HK-2 (cell line): Measurements from ENCODE around the gene CTDSPL2.
"Not testable (repeated sequence)": the region's sequence is repeated elsewhere in the genome, so short reads cannot be mapped to it uniquely, and the experiment has no call there.

Source experiments
- DNase-seq: peaks from one replicate; pipeline ENCODE4 v3.0.0-alpha.2; 2018; ENCODE audit not compliant: unreplicated experiment

Gene CTDSPL2

DNA sequence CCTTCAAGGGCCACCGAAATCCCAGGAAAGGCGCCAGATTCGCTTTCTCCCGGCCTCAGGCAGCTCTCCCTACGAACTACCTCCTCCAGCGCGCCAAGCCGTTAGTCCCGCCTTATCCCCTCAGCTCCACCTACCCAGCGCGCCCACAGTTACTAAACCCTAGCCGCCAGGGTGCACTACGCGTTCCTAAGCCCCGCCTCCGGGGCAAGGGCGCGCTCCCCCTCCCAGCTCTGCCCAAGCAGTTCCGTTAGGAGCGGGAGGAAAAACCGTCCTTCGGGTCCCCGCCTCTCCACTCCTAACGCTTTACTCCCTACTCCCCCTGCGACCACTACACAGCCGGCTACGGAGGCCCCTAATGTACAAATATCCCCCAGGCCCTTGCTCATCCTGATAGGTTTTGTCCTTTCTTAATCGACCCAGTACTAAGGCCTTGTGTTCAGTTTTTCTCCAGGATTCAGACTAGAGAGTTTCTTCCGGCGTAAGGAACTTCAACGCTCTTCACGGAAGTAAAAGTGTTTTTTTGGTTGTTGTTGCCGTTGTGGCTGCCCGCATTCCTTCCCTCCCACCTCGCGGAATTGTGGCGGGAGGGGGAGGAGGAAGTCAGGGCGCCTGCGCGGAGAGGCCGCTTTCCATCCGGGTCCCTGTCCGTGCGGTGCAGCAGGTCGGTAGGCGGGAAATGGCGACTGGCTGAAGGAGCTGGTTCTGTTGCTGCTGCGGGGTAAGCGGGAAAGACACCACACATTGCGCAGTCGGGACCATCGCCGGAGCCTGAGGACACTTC, at the start of gene CTDSPL2:
Gene CTDSPL2 (plus strand): TSS at position 655 of the 781 bp plus-strand sequence. CDS start 31,386 bp downstream, outside the sequence.
- peak; percentile 94 for DNase-seq

GRCh38 chr15:44381236-44381635, 46.2 kb upstream of the CTDSPL2 start:
- no peak for DNase-seq

- no peak for DNase-seq
Observed at GRCh38 chr15:44385344-44385942, 42.0 kb upstream of the CTDSPL2 start.

GRCh38 chr15:44394062-44394461, 33.4 kb upstream of the CTDSPL2 start:
- DNase-seq: no peak

DNA sequence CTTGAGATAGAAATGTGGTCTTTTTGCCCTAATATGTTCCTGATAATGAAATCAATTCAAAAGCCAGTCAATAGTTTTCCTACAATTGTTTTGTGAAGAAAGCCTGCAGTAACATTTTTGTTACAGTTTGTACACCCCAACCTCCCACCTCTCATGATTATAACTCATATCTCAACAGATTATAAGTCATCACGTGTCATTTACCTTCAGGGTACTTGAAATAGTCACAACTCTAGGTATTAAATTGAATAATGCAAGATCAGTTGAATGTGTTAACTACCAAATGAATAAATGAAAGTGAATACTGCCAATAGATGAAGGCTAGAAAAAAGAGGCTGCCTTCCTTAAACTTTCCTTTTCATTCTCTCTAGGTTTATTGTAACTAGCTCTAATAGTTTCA, 32.9 kb upstream of the CTDSPL2 start:
- DNase-seq: no peak

DNA sequence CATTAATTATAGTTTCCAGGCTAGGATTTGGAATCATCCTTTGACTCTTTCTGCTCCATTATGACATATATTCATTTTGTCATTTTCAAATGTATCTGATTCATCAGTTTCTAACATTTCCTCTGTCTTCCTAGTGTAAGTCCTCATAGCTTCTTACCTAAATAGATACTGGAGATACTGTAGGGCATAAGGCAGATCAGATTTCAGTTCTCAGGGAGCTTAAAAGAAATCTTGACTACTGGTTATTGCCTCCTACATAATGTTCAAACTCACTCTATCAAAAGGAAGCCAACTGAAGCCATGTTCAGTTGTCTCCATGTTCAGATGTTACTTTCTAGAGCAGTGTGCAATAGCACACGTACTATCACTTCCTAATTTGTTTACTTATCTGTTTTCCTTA, 29.6 kb upstream of the CTDSPL2 start:
- no peak for DNase-seq

DNA sequence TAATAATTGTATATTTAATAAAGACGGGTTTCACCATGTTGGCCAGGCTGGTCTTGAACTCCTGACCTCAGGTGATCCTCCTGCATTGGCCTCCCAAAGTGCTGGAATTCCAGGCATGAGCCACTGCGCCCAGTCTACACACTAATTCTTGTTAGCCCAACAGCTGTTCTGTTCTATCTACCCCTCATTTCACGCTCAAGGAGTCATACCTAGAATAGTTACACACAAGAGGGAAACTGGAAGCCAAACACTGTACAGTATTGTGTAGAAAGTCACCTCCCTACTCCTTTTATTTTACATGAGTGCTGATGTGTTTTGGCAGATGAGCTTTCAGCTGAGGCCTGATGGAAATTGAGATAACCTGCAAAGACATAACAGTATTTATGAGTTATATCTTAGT, 13.4 kb upstream of the CTDSPL2 start:
- no peak for DNase-seq

DNA sequence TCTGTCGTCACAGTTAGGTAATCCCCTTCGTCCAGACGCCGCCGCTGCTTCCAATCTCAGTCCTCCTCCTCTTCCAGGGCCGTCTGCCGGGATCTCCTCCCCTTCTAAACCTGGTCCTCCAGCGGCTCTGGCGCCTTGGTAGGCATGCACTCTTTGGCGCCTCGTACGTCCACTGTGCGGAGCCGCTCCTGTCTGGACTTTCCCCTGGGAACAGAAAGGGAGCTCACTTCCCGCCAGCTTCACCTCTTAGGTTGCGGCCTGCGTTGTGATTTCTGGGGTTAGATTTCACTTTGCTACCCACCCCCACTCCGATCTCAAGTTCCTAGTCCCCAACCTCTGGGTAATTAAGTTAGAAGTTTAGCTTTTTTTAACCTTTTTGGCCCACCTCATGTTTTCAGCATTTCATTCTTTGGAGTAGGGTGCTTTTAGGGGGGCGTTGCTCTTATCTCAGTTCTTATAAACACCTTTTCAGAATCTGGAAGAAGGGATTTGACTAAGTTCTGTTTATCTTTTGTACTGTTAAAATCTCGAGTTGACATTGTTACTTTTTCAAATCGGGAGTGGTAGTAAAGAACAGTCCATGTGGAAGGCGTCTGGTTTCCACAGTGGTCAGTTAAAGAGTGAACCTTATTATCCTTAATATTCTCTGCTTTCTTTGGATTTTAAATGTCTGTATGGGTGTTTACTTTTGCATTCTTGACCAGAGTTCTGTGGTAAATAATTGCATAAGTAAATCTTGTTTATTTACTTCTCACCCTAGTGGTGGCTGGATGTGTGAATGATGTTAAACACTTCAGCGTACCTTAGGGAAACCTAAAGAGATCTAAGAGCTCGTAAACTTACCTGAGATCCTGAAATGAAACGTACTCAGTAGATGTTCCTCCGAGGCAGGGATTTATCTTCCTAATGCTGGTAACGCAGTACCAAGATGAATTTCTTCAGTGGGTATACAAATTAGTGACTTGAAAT, 611 bp downstream of the CTDSPL2 start:
- no peak for DNase-seq

DNA sequence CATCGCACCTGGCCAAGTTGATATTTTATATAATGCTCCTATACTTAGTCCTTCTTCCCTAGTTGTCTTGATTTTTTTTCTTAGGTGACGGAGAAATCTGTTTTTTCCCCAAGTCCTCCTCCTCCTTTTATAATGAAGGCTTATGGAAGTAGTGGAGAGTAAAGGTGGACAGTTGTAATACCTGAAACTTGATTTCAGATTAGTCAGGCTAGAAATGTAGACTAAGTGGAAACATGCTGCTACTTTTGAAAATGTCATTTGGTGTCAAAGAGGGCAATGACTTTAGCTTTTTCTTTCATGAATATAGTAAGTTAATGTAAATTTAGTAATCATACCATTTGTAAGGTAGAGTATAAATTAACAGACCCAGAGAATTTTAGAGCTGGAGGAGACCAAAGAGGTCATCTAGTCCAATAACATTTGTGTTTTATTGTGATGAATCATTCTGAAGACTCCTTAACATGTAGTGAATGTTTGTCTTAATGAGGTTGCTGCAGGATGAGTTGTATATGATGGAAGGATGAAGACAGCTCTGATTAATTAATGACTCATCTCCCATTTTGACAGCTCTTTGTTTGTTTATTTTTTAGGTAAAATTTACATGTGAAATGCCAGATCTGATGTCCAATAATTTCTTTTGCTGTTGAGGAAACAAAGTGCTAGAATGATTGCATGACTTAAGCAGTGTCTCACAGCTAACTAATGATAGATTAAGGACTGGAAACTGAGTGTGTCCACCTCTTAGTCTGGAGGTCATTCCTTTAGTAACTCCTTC, 8.7 kb downstream of the CTDSPL2 start:
- DNase-seq: no peak

DNA sequence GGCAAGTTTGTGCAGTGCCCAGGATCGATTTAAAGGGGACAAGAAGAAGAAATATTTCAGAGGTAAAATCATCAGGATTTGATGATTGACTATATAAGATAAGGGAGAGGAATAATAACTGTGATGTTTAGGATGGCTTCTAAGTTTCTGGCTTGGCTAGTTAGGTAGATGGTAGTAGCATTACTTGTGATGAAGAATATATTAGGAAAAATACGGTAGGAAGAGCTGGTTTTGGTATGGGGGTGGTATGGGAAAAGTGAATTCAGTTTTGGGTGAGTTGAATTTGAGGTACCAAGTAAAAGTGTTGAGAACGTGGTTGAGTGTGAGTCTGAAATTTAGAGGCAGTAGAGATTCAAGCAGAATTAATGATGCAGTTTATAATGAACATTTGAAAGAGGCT, 11.0 kb downstream of the CTDSPL2 start:
- DNase-seq: no peak

- no peak for DNase-seq
Observed at GRCh38 chr15:44441095-44441501, 13.7 kb downstream of the CTDSPL2 start.

DNA sequence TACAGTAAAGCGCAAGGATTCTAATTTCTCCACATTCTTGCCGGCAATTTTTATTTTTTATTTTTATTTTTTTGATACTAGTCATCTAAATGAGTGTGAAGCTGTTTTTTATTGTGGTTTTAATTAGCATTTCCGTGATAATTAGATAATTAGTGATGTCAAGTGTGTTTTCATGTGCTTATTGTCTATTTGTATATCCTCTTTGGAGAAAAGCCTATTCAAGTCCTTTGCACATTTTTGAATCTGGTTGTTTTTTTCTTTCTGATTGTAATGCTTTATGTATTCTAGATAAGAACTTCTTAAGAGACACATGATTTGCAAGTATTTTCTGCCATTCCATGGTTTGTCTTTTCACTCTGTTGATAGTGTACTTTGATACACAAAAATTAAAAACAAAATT, 16.1 kb downstream of the CTDSPL2 start:
- DNase-seq: no peak

GRCh38 chr15:44447772-44448376, 20.4 kb downstream of the CTDSPL2 start:
- DNase-seq: no peak

DNA sequence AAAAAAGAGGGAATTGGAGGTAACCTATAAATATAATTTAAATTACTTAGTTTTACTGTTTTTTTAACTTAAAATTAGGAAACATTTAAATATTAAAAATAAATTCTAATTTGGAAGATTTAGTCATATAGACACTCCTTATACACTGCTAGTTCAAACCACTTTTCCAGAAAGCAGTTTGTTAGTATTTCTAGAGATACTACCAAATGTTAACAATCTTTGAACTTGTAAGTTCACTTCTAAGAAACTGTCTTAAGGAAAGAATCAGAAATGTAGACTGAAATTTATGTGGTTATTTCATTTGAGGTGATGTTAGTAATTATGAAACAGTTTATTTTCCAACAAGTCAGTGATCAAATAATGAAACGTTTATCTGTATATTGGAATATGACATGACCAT, 22.7 kb downstream of the CTDSPL2 start:
- no peak for DNase-seq

- not testable (repeated sequence) for DNase-seq
Observed at GRCh38 chr15:44453578-44454283, 26.3 kb downstream of the CTDSPL2 start.

GRCh38 chr15:44458429-44458828, 31.0 kb downstream of the CTDSPL2 start:
- DNase-seq: no peak

DNA sequence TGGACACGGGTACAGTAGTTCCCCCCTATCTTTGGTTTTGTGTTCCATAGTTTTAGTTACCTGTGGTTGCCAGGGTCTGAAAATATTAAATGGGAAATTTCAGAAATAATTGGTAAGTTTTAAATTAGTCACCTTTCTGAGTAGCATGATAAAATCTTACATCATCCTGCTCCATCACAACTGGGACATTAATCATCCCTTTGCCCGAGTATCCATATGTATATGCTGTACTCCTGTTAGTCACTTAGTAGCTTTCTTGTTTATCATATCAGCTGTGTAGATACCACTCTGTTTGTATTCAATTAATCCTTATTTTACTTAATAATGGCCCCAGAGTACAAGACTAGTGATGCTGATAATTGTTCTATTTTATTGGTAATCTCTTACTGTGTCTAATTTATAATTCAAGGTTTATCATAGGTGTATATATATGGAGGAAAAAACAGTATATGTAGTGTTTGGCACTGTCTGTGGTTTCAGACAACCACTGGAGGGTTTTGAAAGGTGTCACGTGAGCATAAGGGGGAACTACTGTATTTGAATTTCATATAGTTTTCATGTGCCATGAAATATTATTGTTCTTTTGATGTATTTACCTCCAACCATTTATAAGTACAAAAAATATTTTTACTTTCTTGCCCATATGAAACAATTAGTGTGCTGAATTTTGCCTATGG, 41.4 kb downstream of the CTDSPL2 start:
- no peak for DNase-seq

DNA sequence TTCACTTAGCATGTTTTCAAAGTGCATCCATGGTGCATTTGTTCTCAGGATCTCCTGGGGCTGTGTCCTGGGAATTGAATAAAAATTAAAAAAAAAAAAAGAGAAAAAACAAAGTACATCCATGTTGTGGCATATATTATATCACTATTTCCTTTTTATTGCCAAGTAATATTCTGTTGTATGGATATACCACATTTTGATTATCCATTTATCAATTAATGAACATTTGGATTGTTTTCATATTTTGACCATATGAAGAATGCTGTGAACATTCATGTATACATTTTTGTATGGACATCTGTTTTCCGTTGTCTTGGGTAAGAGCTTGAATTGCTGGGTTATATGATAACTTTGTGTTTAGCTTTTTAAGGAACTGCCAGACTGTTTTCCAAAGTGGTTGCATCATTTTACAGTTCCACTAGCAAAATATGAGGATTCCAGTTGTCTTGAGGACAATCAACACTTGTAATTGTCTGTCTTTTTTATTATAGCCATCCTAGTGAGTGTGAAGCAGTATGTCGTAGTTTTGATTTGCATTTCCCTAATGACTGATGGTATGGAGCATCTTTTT, 44.5 kb downstream of the CTDSPL2 start:
- no peak for DNase-seq

DNA sequence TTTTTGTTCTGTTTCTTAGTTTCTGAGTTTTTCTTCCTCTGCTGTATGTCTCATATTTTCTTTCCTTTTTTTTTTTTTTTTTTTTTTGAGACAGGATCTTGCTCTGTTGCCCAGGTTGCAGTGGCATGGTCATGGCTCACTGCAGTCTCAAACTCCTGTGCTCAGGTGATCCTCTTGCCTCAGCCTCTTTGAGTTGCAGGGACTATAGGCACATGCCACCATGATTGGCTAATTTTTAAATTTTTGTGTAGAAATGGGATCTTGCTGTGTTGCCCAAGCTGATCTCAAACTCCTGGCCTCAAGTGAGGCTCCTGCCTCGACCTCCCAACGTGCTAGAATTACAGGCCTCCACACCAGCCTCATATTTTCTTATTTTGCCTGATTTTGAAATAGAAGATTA, 51.9 kb downstream of the CTDSPL2 start:
- no peak for DNase-seq

DNA sequence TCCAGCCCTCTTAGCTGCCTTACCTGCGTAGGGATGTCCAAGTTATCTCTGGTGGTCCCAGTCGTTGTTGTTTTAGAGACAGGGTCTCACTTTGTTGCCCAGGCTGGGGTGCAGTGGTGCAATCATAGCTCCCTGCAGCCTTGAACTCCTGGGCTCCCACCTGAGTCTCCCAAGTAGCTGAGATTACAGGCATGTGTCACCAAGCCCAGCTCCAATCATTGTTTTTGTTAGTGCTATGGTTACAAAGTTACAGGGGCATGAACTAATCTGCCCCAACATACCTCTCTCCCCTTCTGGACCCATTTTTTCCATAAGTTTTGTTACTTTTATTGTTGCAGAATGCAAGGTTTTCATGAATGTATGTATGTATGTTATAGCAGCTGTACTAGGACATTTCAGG, 54.7 kb downstream of the CTDSPL2 start:
- no peak for DNase-seq
